Stimulated activated CD8-positive, alpha-beta memory T cell treated with anti-CD3 and anti-CD28 coated beads, Interleukin-12 subunit alpha, Interleukin-12 subunit beta, amount 100 ng/mL, for 4 hours (primary cell): ENCODE data around the gene LRRC63.
"Not testable (repeated sequence)": the region's sequence is repeated elsewhere in the genome, so short reads cannot be mapped to it uniquely, and the experiment has no call there.

Source experiments
- DNase-seq: peaks from one replicate; pipeline ENCODE4 v3.0.0-alpha.2; 2020; ENCODE audit warnings: low read depth

LRRC63 gene

DNA sequence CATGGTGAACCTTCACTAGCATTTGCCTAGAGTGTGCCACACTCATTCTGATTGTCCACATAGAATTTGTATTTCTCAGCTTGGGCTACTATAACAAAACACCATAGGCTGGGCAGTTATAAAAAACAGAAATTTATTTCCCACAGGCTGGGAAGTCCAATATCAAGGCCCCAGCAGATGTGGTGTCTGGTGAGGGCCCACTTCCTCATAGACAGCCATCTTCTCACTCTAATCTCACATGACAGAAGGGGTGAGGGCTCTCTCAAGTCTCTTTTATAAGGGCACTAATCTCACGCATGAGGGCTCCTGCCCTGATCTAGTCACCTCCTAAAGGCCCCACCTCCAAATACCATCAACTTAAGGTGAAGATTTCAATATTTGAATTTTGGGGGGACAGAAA, 53.6 kb downstream of the LRRC63 start:
- no peak for DNase-seq

DNA sequence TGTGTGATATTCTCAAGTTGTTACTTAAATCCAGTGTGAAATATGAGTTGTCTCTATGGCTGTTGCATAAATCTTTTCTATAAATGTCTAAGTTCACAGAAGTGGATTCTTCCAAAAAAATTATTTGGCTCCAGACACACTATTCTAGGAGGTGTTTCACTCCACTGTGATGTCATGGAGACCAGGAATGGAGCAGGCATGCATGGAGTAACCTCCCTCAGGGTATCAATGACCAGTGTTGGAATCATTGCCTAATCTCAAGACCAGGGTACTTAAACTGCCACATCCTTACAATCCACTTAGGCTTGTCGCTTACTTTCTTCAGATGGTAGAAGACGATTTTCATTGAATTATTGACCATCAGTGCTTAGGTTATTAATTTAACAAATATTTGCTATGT, 55.4 kb downstream of the LRRC63 start:
- no peak for DNase-seq

DNA sequence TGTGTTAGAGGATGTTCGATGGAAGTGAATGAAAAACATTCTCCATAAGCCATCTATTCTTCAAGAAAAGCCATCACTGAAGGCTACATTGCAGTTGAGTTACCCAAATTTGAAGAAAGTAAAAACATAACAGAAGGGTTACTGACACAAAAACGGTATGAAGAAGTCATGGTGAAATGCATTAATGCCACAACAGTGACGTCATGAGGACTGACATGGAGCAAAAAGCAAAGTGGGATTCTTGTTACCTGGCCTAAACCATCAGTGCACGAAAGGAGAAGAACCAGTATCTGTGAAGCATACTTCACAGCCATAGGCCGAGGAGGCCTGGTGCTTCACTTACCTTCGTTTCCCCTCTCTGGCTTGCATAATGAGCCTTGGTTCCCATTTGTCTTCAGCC, 58.7 kb downstream of the LRRC63 start:
- no peak for DNase-seq

DNA sequence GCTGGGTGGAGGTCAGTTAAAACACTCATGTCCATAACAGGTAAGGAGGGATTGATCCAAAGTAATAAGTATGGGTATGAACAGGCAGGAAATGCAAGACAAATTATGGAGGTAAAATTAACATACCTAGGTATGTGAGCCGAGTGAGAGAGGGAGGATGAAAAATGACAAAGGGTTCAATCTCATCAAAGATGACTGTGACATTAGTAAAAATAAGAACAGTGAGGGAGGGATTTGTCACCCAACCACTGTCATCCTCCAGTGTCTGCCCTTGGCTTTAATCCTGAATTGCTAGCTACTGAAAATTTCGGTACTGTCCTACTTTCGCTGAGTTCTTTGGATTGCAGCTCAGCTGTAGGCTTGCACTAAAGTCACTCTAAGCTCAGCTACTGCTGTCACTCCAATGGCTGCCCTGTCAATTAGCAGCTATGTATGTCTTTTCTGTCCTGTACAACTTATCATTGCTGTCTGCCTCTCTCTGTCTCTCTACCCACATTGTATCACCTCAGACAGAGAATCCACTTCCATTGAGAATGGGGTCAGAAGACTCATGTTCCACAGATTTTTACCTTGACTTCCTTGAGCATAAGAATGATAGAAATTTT, 62.5 kb downstream of the LRRC63 start:
- no peak for DNase-seq

DNA sequence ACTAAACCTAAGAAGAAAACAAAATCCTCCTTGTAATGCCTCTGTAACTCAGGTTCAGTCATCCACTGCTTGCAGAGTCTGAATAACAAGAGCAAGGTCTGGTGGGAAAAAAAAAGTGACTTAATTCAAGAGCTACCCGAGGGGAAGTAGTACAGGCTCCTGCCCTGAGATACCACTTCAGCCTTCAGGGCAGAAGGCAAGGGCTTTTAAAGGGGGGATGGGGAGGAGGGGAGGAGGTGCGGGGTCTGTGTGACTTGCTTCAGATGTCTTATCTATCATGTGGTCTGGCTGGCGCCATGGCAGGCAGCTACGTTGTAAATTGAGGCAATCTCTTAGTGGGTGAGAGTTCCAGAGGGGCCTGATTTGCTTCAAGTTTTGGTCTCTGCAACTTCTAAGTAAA, 66.7 kb downstream of the LRRC63 start:
- no peak for DNase-seq

DNA sequence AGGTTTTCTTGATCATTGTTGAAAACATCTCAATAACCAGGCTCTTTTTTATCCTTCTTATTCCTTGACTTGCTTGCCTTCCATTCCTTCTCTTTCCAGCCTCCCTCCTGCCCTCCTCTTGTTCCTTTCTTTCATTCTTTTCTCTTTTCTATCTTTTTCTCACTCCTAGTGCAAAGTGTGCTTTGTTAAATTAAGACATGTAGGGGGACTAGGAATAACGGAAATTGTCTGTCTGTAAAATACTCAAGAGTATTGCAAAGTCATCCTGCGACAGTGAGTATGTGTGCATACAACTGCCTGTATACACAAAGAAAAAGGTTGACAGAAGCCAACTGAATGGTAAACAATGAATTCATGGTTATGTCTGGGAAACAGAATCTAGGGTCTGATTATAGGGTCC, 70.1 kb downstream of the LRRC63 start:
- no peak for DNase-seq

DNA sequence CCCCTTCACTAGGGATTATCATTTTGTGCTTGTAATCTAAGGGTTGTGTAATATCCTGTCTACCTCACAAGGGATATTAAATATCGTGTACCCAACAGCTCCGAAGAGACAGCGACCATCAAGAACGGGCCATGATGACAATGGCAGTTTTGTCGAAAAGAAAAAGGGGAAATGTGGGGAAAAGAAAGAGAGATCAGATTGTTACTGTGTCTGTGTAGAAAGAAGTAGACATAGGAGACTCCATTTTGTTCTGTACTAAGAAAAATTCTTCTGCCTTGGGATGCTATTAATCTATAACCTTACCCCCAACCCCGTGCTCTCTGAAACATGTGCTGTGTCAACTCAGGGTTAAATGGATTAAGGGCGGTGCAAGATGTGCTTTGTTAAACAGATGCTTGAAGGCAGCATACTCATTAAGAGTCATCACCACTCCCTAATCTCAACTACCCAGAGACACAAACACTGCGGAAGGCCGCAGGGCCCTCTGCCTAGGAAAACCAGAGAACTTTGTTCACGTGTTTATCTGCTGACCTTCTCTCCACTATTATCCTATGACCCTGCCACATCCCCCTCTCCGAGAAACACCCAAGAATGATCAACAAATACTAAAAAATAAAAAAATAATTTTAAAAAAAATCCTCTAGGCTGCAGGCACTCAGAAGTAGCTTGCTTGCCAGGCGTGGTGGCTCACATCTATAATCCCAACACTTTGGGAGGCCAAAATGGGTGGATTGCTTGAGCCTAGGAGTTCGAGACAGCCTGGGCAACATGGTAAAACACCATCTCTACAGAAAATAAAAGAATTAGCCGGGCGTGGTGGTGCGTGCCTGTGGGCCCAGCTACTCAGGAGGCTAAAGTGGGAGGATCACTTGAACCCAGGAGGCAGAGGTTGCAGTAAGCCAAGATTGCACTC, 72.4 kb downstream of the LRRC63 start:
- not testable (repeated sequence) for DNase-seq

DNA sequence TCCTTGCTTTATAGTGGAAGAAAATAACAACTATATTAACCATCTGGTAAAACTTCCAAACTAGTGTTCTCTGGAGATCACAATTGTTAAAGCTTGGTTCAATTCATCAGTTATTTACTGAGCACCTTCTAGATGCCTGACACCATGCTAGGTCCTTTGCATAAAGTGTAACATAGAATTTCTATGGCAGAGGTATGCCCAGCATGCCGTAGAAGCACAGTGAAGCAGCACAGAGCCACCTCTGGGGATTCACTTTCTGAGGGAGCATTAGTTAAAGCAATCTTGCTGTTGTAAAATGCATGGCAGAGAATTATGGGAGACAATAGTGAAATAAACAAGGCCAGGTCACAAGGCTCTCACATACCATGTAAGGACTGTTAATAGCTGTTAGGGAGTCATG, 75.2 kb downstream of the LRRC63 start:
- DNase-seq: no peak

DNA sequence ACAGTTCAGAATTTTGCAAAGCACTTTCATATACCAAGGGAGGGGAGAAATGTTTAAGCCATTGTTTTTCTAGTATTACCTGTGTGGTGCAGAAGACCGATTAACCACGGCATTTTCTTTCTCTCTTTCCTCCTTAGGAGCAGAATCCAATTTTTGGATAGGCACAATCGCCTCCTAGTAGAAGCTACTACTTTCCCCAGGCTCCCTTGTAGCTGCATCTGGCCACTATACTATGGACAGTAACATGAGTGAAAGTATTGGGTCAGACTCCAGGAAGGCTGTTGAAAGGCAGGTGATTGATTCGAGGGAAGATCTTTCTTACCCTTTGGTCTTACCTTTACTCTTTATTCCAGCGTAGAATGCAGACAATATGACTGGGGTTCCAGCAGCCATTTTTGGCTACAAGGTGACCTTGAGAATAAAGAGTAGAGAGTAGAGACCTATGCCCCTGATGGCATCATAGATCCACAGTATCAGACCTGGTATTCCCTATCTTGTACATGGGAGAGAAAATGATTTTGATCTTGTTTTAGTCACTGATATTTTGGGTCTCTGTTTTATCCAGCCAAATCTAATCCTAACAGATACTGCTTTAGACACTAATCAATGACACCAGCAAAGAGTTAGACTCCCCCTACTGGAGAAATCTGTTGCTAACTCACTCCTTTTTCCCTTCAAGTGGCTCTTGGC, 77.0 kb downstream of the LRRC63 start:
- no peak for DNase-seq

DNA sequence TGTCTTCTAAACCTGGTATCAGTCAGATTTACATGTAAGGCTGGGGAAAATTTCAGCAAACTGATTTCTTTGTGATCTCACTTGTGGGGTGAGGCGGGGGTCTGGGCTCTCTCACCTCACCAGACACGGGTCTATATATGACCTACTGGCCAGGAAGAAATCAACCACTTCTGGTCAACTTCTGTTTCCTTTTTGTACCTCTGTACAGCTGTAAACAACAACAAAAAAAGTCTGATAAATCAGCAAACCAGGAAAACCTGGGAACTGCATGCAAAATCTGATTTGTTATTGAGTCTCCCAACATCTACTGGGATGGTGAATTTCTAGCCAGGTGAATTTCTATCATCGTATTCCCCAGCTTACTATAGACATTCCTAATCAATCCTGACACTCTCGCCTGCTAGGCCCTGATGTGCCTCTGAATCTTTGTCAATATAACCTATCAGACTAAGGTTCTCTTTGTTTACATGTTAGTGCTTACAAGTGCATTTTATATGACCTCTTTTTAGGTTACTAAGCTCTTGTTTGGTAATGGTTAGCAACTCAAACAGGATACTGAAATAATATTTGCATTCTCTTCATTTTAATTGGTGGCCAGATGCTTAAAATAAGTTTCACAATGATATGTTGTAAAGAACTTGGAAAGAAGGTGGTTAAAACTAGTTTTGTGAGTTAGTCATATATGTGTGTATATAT, 77.7 kb downstream of the LRRC63 start:
- no peak for DNase-seq

DNA sequence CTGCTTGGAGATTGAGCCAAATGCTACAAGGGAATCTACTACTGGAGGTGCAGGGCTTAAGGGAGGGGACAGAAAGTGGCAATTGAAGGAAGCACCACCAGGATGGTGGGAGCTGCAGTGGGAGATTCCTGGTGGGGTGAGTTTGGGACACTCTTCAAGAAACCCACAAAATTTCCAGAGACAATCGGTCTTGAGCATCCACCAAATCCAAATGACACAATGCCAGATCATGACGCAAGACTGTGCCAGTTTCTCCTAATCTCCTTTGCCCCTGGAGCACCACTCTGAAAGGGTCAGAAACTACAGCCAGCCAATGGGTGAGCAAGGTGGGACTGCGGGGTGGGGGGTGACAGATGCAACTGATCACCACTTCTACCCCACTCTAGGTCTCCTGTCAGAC, 78.7 kb downstream of the LRRC63 start:
- no peak for DNase-seq

DNA sequence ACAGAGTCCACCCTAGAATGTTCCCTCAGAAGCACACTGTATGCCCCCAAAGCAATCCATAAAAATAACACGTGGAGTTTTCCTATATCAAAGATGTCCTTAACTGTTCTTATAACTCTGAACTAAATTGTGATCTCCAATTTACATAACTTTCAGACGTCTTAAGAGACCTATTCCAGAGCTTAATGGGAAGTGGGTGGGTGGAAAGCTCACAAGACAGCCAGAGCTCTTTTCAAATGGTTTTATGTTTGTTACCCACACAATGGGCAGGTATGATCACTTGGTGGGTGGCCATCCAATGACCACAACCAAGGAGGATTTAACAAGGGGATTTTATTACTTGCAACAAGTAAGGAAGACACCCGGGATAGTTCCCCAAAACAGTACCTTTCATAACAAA, 81.7 kb downstream of the LRRC63 start:
- DNase-seq: no peak

DNA sequence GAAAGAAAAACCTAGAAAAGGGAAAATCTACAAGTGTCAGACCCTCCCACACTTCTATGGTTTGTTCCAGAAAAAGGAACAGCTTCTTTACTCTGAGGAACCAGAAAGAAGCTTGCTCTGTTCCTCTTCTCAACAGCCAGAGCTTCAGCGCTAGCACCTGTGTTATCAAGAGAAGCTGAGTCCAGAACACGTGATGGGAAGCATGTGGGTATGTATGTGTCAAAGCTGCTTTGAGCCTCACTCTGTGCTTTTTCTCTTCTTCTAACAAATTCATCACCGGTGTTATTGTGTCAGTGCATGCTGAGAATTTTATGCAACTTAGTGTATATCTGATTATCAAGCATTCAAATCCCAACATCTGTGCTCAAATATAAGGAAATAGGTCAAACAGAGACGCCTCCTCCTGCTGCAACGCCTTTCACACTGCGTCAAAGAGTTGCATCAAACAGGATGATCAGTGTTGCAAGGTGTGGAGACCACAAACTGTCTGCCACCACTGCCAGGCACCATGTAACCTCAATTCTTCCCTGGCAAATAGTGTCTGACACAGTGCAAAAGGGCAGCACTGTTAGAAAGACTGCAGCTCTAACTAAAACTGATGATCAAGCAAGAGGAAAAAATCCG, 83.9 kb downstream of the LRRC63 start:
- DNase-seq: peak; percentile 28

DNA sequence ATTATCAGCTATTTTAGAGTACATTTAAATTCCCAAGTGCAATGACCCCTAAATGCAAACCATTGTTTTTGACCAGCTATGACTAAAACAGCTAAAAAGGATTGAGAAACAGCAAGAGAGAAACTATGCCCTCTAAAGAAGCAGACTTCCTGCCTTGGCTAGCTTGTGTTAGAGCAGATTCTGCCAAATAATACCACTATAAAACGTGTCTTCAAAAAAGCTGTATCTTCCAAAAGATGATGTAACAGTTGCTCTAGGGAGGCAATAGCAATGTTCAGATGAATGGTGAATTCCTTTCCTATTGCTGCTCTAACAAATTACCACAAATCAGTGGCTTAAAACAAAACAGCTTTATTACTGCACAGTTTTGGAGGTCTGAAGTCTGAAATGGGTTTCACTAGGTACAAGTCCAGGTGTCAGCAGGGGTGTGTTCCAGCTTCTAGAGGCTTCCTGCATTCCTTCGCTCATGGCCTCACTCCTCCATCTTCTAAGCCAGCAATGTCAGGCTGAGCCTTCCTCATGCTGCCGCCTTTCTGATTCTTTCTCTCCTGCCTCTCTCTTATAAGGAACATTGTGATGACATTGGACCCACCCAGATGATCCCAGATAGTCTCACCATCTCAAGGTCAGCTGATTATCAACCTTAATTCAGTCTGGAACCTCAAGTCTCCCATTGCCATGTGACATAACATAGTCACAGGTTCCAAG, 84.5 kb downstream of the LRRC63 start:
- DNase-seq: no peak

DNA sequence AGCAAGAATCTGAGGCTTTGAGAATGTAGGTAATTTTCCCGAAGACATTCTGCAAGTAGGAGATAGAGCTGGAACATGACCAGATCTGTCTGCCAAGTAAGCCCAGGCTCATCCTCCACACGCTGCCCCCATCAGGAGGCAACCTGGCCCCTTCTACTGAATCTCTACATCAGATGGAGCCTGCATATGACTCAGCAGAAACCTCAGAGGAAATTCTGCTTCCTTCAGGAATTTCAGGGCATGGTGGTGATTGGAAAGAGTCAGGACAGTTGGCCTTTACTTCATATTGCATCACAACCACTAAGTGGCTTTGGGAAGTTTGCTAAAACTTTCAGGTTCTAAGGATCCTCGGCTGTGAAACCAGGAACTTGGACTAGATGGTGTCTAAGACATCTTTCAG, 85.2 kb downstream of the LRRC63 start:
- no peak for DNase-seq

DNA sequence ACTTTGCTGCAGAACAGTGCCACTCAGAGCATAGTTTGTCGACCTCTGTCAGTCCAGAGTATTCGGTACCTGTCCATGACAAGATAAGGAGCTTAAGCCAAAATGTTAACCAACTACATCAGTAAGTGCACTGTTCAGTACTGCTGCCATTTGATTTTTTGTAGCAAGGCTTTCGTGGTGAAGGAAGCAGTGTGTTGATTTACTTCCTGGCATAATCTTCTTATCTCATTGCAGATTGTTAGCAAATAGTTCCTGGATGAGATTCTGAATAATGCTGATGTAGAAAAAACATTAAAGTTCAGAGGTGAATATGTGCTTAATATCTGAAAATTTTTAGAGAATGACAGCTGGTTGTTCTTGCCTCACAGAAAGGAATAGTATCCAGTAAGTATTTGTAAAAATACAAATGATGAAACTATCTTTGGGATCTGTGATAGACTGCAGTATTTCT, 85.7 kb downstream of the LRRC63 start:
- no peak for DNase-seq

DNA sequence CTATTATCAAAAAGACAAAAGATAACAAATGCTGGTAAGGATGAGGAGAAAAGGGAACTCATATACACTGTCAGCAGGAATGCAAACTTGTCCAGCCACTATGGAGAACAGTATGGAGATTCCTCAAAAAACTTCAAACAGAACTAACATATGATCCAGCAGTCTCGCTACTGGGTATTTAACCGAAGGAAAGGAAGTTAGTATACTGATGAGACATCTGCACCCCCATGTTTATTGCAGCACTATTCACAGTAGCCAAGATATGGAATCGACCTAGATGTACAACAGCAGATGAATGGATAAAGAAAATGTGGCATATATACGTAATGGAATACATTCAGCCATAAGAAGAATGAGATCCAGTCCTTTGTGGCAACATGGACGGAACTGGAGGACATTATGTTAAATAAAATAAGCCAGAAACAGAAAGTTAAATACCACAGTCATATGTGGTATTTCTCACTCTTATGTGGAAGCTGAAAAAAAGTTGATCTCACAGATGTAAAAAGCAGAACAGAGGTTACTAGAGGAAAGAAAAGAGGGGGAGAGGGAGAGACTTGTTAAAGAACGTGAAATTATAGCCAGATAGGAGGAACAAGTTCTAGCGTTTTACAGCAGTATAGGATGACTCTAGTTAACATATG, 92.1 kb downstream of the LRRC63 start:
- no peak for DNase-seq

DNA sequence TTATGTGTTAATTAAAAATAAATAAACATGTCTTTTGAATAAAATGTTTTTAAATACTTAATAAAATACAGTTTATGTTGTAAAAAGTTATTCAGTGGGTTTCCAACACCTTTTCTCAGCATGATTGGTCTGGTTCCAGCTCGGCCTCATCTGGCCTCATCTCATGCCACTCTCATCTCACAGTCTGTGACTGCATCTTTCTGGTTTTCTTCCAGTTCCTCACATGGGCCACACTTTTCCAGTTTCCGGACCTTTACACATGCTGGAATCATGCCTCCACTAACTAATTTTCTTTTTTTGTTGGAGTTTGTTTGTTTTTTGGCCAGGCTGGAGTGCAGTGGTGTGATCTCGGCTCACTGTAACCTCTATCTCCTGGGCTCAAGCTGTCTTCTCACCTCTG, 92.8 kb downstream of the LRRC63 start:
- DNase-seq: no peak

DNA sequence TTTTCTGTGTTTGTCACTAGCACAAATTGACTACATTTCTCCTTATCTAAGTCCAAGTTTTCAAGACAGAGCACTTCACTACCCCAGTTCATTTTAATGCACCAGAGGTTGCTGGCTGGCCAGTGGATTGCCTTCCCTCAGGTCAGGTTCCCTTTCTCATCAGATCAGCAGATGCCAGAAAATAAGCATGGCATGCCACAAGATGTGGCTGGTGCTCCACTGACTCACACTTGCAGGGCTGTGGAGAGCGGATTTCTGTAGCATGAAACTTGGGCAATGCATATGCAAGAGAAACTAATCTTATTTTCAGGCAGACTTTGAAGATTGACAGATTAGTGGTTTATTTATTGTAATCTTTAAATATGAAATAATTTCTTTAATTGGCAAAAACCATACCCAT, 95.8 kb downstream of the LRRC63 start:
- DNase-seq: no peak

DNA sequence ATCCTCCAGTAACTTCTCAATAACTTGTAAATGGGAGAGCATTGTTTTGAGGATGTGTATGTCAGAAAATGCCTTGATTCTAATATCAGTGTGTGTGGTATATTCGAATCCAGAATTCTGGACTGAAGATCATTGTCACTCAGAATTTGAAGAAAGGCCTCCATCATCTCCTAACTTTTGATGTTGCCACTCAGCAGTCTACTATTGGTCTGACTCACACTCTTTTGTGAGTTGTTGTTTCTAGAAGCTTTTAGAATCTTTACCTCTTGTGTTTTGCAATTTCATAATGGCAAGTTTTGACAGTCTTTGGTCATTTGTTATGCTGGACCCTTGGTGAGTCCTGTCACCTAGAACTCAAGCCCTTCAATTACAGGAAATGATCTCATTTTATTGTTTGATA, 98.3 kb downstream of the LRRC63 start:
- DNase-seq: no peak

DNA sequence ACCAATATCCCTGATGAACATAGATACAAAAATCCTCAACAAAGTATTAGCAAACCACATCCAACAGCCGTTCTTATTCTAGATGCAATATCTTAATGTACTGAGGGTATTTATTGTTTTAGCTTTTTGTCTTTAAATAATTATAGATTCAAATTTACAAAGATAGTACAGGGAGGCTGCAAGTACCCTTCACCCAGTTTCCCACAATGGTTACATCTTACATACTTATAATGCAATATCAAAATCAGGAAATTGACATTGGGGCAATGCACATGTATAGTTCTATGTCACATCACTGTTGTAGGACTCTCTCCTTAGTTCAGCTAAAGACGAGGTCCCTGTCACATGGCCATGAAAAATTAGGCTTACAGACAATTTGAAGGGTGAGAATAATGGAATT, 99.5 kb downstream of the LRRC63 start:
- no peak for DNase-seq
